ENCODE results near the gene P2RX5.
"Not testable (repeated sequence)": the region's sequence is repeated elsewhere in the genome, so short reads cannot be mapped to it uniquely, and the experiment has no call there.

P2RX5 gene, protein sequence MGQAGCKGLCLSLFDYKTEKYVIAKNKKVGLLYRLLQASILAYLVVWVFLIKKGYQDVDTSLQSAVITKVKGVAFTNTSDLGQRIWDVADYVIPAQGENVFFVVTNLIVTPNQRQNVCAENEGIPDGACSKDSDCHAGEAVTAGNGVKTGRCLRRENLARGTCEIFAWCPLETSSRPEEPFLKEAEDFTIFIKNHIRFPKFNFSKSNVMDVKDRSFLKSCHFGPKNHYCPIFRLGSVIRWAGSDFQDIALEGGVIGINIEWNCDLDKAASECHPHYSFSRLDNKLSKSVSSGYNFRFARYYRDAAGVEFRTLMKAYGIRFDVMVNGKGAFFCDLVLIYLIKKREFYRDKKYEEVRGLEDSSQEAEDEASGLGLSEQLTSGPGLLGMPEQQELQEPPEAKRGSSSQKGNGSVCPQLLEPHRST

DNA sequence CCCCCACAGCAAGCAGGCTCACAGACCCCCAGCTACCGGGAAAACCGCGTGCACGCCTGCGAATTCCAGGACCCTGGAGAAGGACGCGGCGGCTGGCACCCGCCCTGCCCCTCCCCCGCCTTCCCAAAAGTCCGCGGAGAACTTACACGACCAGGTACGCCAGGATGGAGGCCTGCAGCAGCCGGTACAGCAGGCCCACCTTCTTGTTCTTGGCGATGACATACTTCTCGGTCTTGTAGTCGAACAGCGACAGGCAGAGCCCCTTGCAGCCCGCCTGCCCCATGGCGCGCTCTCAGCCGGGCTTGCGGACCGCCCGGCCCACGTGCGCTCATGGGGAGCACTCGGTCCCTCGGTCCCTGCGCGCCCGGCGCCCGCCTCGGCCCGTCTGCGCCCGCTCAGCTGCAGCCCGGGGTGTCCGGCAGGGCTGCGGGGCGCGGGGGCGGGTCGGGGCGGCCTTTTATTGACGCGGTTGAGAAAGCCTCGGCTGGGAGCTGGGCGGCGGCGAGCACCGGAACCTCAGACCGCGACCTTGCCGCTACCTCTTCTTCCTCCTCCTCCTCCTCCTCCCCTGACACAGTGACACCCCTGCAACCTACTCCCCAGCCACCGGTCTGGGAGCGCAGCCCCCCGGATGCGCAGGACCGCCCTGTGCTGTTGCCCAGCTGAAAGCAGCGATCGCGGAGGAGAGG, at the start of gene P2RX5:
P2RX5 (minus strand) TSS at position 433 of the 689 bp plus-strand sequence; CDS start at position 283, 150 bp downstream.
- DNase-seq, result peak; percentile 36

DNA sequence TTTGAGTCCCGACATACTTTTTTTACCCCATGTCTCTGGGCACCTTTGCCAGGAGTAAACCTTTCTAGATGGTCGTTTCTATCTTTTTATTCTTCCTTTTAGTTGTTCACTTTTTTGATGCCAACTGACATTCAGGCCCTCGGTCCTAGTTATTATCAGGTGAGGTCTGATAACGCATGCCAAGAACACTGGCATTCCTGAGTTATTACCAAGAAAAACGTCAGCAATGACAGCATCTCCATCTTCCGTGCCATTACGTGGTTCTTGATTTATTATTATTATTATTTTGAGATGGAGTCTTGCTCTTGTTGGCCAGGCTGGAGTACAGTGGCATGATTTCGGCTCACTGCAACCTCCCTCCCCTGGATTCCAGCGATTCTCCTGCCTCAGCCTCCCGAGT, 49.1 kb upstream of the P2RX5 start:
- no peak for DNase-seq

DNA sequence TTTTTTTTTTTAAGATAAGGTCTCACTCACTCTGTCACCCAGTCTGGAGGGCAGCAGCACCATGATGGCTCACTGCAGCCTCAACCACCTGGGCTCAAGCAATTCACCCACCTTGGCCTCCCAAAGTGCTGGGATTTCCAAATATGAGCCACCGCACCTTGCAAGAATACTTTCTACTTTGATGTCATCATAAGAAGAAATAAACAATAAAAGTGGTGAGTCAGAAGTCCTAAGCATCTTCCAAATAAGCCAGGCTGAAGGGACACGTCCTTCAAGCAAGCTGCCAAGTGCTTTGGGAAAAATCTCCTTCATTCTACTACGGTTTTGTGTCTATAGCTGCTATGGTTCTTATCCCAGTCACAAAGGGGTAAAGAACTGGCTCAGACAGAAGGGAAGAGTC, 48.1 kb upstream of the P2RX5 start:
- DNase-seq, result no peak

DNA sequence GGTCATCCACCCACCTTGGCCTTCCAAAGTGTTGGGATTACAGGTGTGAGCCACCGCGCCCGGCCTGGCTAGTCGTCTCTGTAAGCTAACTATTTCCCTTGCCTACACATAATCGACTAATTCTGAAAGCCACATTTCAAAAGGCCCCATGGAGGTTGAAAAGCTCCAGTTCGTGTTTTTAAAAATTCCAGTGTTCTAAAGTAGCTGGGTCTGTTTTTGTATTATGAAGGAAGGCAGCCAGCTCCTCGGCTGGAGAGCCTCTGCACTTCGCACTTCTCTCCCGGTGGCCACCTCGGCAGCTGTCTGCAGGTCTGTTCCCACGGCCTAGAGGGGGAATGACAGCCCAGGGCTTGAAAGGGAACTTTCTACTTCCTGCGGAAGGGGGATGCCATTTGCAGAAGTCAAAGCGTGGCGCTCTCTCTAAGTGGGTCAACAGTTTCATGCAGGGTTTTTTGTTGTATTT, 44.7 kb upstream of the P2RX5 start:
- no peak for DNase-seq

DNA sequence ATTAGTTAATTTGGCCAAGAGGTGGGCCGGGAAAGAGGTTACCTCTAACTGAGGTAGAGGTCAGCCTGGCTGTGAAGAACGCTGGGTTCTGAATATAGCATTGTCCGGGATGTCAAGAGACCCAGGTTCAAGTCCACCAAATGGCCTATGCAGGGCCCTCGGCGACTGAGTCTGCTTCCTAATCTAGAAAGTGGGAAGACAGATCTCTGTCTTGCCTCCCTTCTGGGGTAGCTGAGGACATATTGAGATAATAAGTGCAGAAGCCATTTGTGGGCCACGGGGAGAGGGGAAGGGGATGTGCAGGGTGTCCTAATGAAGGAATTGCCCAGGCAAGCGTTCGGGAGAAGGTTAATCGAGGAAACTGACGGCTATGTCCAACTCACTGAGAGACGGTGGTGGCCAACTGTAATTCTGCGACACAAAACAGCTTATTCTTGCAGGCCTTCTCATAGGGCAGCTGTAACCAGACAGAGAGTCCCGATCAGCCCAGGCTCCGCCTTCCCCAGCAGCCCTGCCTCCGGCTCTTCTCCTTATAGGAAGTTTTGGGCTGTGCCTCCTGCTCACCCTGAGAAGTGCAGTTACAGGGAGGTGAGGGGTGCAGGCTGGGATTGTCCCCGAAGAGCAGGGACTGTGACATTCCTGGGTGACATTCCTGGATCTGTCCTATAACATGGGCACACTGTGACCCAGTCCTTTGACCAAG, 43.6 kb upstream of the P2RX5 start:
- DNase-seq, result no peak

DNA sequence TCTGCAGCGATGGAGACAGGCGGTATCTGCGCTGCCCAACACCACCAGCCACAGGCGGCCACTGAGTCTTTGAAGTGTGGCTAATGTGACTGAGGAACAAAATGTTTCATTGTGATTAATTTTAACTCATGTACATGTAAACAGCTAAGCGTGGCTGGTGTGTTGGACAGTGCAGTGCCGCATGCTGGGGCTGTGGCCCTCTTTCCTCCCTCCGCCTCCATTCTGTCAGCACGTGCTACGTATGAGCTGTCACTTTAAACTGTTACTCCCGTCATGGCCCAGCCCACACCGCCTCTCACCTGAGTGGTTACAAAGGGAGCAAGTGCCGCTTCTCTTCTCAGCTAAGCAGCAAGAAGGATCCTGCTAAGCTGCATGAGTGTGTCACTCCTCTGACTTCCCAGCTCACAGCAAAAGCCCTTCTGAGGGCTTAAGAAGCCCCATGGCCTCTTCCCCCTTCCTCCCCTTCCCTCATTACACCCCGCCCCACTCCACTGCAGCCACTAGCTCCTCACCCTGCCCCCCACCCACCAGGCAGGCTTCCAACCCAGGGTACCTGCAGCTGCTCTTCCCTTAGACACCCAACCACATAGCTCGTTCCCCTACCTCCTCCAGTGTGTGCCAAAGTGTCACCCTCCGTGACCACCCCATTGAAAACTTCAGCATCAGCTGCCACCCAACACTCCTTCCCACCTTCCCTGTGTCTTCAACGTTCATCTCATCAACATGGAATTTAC, 42.8 kb upstream of the P2RX5 start:
- DNase-seq, result peak; percentile 64 to 87

DNA sequence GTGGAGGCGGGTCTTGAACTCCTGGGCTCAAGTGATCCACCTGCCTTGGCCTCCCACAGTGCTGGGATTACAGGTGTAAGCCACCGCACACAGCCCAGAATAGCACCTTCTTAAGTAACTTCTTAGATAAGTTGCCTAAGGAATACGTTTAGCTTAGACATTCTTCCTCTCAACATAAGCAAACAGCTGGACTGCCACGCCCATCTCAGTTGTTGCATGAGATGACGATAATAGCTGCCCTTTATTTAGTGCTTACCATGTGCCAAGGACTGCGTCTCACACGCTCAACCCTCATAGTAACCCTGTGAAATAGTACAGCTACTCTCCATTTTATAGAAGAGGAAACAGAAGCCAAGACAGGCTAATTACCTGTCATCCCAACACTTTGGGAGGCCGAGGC, 39.6 kb upstream of the P2RX5 start:
- DNase-seq, result no peak

DNA sequence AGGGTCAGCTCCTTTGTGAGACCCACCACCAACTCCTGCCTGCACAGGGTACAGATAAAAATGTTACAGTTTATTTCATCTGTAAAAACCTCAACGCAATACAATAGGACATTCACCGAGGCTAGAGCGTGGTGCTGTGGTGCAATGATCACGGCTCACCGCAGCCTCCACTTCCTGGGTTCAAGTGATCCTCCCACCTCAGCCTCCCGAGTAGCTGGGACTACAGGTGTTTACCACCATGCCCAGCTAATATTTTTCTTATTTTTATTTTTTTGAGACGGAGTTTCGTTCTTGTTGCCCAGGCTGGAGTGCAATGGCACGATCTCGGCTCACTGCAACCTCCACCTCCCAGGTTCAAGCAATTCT, 38.9 kb upstream of the P2RX5 start:
- not testable (repeated sequence) for DNase-seq

DNA sequence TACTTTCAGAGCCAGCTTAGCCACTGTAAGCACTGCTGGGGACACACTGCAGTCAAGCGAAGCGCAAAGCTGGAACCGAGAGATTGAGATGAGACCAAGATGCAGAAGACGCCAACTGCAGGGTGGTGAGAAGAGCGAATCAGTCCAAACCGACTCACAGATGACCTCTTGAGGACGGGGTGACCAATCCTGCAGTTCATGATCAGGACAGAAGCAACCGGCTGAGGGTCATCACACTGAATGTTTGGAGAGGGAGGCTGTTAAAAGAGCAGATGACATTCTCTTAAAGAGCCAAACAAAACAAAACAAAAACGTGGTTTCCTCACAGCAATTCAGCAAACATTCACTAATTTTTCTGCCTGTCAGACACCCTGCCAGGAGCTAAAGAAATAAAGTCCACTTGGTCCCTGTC, 36.3 kb upstream of the P2RX5 start:
- DNase-seq, result no peak

DNA sequence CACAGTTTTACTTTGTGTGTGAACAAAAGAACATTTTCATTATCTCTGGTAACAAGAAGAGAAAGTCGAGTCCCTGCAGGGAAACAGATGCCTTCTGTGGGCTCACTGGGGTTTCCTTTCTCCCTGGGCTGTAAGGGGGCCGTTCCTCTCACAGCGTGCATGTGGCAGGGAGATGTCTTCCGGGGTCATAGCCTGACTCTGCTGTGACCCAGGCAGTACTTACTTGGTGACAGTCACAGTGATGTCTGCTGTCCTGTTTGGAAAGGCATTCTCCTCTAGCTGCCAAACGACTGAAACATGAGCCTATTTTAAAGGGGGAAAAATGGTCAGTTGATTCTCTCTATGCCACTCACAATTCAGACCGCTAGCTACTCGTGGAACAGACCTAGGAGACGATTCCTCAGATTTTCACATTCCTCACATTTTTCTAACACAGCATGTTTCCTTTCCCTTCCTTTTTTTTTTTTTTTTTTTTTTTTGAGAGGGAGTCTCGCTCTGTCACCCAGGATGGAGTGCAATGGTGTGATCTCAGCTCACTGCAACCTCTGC, 35.0 kb upstream of the P2RX5 start:
- DNase-seq, result no peak

DNA sequence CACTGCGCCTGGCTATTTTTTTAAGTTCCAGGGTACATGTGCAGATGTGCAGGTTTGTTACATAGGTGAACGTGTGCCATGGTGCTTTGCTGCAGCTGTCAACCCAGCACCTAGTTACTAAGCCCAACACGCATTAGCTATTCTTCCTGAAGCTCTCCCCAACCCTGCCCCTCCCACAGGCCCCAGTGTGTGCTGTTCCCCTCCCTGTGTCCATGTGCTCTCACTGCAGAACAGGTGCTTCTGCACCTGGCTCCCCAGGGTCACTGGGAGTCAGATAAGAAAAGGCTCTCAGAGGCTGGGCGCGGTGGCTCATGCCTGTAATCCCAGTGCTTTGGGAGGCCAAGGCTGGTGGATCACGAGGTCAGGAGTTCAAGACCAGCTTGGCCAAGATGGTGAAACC, 33.9 kb upstream of the P2RX5 start:
- DNase-seq, result no peak

DNA sequence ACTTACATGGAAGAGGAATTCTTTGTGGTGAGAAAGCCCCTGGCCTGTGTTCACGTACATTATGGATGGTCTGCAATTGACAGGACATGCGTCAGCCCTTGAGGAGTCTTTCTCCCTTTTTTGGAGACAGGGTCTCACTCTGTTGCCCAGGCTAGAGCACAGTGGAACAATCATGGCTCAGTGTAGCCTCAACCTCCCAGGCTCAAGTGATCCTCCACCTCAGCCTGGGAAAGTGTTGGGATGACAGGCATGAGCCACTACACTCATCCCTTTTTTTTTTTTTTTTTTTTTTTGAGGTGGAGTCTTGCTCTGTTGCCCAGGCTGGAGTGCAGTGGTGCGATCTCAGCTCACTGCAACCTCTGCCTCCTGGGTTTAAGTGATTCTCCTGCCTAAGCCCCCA, 32.1 kb upstream of the P2RX5 start:
- DNase-seq, result not testable (repeated sequence)

DNA sequence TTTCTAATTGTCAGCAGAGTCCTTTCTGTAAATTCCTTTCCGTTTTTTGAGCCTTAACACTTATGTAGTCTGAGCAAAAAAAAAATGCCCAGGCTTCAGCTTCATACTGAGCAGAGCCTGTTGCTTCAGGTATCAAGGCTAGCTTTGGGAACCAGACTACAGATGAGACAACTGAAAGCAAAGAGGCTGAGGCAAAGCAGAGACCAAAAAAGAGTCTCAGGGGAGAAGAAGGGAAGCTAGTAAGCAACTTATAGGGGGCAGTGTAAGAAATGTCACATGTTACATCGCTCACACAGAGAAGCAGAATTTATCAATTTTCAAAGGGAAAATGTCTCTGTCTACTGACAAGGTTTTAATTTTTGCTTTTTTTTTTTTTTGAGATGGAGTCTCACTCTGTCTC, 31.1 kb upstream of the P2RX5 start:
- no peak for DNase-seq

DNA sequence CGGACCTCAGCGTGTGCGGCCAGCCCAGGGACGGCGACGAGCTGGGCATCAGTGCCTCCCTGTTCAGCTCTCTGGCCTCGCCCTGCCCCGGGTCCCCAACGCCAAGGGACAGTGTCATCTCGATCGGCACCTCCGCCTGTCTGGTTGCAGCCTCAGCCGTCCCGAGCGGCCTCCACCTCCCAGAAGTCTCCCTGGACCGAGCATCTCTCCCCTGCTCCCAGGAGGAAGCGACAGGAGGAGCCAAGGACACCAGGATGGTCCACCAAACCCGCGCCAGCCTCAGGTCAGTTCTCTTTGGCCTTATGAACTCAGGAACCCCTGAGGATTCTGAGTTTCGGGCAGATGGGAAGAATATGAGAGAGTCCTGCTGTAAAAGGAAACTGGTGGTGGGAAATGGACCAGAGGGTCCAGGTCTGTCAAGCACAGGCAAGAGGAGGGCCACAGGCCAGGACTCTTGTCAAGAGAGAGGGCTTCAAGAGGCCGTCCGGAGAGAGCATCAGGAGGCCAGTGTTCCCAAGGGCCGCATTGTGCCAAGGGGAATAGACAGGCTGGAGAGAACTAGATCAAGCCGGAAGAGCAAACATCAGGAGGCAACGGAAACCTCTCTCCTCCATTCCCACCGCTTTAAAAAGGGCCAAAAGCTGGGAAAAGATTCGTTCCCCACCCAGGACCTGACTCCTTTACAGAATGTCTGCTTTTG, 28.6 kb upstream of the P2RX5 start:
- no peak for DNase-seq

DNA sequence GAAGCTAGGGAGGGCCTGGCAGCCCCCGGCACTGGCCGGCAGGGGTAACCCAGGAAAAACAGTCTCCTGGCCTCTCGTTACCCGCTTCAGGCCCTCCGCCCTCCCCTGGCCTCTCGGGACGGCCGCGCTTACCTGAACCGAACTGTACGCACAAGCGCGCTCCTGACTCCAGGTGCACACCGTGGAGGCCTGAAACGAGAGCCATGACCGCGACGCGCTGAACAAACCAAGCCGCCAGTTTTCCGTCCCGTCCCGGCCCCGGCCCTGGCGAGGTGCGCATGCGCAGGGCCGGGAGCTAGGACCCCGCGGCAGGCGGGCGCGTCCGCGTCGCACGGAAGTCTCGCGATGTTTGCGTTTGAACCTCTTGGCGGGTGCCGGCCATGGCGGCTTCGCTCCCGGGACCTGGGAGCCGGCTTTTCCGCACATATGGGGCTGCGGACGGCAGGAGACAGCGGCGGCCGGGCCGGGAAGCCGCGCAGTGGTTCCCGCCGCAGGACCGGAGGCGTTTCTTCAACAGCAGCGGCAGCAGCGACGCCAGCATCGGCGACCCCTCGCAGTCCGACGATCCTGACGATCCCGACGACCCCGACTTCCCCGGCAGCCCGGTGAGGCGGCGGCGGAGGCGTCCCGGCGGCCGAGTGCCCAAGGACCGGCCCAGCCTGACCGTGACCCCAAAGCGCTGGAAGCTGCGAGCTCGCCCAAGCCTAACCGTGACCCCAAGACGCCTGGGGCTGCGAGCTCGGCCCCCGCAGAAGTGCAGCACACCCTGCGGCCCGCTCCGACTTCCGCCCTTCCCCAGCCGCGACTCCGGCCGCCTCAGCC, 27.8 kb upstream of the P2RX5 start, which contains the start of gene HASPIN:
HASPIN (plus strand) TSS at position 348 of the 822 bp plus-strand sequence; CDS start at position 381, 33 bp downstream.
- peak; percentile 89 to 94 for DNase-seq

DNA sequence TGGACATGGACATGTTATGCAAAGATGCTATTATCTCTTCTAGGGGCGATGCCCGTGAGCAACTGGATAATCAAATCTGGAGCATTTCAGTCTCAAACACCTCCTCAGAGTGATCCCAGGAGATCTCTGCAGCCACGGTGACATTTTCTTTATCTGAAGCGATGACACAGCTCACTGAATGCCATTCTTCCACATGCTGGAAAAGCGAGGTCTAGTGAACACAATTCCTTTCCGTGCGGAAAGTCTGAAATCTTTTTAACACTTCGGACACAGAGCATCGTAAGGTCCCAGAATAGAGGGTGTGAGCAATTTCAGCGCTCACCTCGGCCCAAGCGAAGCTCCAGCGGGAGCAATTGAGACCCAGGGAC, 27.2 kb upstream of the P2RX5 start:
- no peak for DNase-seq

DNA sequence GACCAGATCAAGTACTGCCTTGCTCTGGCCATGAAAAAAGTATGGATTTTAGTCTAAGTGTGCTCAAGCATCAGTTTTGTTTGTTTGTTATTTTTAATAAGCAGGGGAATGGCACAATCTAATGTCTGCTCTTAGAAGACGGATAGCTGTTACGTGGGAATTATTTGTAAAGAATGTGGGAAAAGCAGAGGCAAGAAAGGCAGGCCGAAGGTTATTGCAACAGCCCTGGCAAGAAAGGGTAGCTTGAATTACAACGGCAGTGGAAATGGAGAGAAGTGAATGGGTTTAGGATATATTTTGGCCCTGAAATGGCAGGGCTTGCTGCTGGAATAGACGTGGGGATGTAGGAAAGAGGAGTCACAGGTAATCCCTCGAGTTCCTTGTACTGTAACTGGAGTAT, 26.8 kb upstream of the P2RX5 start:
- DNase-seq, result no peak

DNA sequence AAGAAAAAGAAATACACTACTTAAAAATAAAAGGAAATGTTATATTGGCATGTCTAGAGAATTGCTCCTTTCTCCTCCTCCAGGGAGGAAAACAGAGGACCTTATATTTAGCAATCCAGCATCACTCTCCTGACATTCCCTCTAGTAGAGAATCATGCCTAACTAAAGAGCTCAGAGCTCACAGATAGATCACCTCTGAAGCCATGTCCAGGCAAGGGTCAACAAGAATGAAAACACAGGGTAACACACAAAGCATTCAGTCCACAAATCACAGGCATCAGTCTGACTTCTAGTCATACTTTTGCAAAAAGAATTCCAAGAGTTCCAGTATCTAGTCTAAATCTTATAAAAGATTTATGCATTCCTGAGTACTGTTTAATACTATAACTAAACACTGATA, 23.3 kb upstream of the P2RX5 start:
- no peak for DNase-seq

DNA sequence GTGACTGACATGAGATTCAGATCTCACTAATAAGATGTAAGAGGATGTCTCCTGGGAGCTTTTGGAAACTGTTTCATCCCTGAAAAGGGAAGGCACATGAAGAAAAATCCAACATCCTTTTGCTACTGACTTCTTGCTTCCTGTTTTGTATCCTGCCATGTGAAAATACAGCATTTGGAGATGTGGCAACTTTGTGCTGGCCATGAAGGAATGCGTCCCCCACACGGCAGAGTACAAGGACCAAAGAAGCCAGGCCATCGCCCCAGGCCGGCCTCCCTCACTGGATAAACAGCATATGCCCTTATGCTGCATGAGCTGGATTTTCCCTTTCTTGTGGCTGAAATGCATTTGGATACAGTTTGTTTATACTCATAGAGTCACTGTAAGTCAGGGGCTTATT, 22.2 kb upstream of the P2RX5 start:
- no peak for DNase-seq

DNA sequence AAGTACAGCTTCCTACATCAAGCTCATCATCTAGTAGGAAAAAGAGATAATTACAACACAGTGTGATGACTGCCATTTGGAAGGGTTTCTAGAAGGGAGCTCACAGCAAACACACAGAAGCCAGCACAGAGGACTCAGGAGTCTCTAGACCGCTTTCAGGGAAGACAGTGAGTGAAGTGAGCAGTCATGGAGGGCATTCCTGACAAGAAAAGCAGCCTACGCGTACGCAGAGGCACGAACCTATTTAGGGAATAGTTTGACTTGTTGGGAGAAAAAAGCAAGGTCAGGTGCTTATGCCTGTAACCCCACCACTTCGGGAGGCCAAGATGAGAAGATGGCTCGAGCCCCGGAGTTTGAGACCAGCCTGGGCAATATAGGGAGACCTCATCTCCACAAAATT, 19.3 kb upstream of the P2RX5 start:
- DNase-seq, result no peak

All from stimulated activated CD4-positive, alpha-beta T cell treated with anti-CD3 and anti-CD28 coated beads, Interleukin-4, amount 100 ng/mL, for 4 hours (primary cell).